ENCODE data around the gene DAP. TPM values are rescaled to one million over a fixed set of nuclear protein-coding genes. Genes with fewer than 3 reads are reported as not detected.
"Not testable (repeated sequence)": the region's sequence is repeated elsewhere in the genome, so short reads cannot be mapped to it uniquely, and the experiment has no call there.

The DAP gene
- total RNA-seq, 1 donor from 2014 or later: 117 TPM

GRCh38 chr5:10631316-10631996, 129.6 kb downstream of the DAP start:
- Histone ChIP-seq H3K9me3 (no peaks in the 10 kb centered on the region), H3K36me3 (no peaks in the 10 kb centered on the region), H3K27ac (no peak overlapping the region), H3K4me1 (peaks cover 0 to 11% of the 10 kb centered on the region in 2 donors), H3K4me3 (no peak overlapping the region), H3K27me3 (no peaks in the 10 kb centered on the region)
- intact Hi-C loops (cut with DNase I): no loop called here
- TF ChIP-seq CTCF (IDR thresholded peaks at IDR 0.05): no peak
- no peak for DNase-seq (ENCODE audit: low spot score in 2 of 2)

- intact Hi-C loops (cut with DNase I); DNase-seq (ENCODE audit: low spot score in 2 of 2); H3K27me3 ChIP-seq: not testable (repeated sequence)
These were observed 130.3 kb downstream of the DAP start for GRCh38 chr5:10630744-10631143.

GRCh38 chr5:10630126-10630525, 130.9 kb downstream of the DAP start:
- intact Hi-C loops (cut with DNase I): no loop called here
- Histone ChIP-seq H3K4me1 (peaks cover 0 to 12% of the 10 kb centered on the region in 2 donors), H3K36me3 (no peaks in the 10 kb centered on the region), H3K9me3 (no peaks in the 10 kb centered on the region), H3K4me3 (no peak overlapping the region), H3K27me3 (no peaks in the 10 kb centered on the region), H3K27ac (no peak overlapping the region)
- no peak for TF ChIP-seq CTCF (IDR thresholded peaks at IDR 0.05)
- DNase-seq (ENCODE audit: low spot score in 2 of 2): no peak

More at GRCh38 chr5:10630744-10631143, 130.3 kb downstream of the DAP start:
- H3K36me3 ChIP-seq, H3K27ac ChIP-seq, H3K4me3 ChIP-seq, H3K9me3 ChIP-seq: not testable (repeated sequence)
- H3K4me1 ChIP-seq: peaks cover 0 to 12% of the 10 kb centered on the region in 2 donors

GRCh38 chr5:10629682-10630081, 131.4 kb downstream of the DAP start:
- peaks cover 0 to 12% of the 10 kb centered on the region in 2 donors for H3K4me1 ChIP-seq
- no peak overlapping the region for H3K4me3 ChIP-seq
- no peaks in the 10 kb centered on the region for H3K36me3 ChIP-seq
- H3K27ac ChIP-seq: no peak overlapping the region
- intact Hi-C loops (cut with DNase I): loop anchor here (2.0 to 5.0 kb wide), 3 partner anchors 27 to 345 kb away; partner anchors contain the start of gene DAP
- no peak for DNase-seq (ENCODE audit: low spot score in 2 of 2)
- no peaks in the 10 kb centered on the region for H3K27me3 ChIP-seq
- no peak for TF ChIP-seq CTCF (IDR thresholded peaks at IDR 0.05)
- no peaks in the 10 kb centered on the region for H3K9me3 ChIP-seq

Other genes starting within 250 kb of the DAP start
- 7.2 TPM for gene ANKRD33B, start 197.2 kb downstream of the DAP start, total RNA-seq

Measured in ascending aorta (tissue), 2 donors.